Hypothalamus (tissue), 51 donors: ENCODE results near the gene ATXN1.

Experiments
- DNase-seq, 51 donors: peaks; one replicate each; lab custom pipeline; 2025; lab: John Stamatoyannopoulos, UW

ATXN1 gene

GRCh38 chr6:16318538-16318937 is 442.7 kb downstream of the ATXN1 start:
- DNase-seq, result peak in 4 of 51 donors; percentile 27 to 57 (median 42)

DNA sequence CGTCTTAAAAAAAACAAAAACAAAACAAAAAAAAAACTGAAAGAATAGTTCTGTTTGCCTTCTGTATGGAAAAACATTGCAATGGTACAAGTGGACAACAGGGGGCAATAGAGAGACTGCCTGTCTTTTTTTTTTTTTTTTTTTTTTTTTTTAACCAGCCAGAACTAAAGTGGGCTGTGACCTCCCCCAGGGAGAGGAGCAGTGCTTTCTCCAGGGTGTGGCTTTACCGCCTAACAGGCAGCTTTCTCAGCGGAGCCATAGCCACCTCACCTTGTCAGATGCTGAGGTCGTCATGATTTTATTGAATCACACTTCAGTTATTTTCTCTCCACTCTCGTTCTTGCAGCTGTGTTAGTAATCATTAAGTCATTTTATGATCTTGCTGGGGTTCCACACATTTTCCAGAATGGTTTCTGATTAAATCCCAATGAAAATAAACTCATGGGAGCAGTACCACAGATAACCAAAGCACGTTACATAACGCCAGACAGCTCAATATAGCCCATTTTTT is 444.5 kb downstream of the ATXN1 start:
- DNase-seq, result peak in 3 of 51 donors; percentile 14 to 45 (median 16)

DNA sequence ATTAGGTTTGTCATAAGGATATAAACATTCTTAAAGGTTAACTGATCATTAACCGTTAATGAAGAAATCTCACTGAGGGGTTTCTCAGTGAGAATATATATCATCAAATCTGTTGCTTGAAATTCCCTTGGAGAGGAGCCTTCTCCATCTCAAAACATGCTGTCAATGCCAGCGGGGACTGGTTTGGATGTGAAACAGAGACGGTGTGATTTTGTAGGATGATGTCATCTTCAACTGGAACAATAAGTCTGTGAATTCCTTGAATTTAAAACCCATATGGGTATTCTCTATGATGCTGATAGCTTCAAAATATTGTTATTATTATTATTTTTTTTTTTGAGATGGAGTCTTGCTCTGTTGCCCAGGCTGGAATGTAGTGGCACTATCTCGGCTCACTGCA is 447.0 kb downstream of the ATXN1 start:
- DNase-seq, result no peak

DNA sequence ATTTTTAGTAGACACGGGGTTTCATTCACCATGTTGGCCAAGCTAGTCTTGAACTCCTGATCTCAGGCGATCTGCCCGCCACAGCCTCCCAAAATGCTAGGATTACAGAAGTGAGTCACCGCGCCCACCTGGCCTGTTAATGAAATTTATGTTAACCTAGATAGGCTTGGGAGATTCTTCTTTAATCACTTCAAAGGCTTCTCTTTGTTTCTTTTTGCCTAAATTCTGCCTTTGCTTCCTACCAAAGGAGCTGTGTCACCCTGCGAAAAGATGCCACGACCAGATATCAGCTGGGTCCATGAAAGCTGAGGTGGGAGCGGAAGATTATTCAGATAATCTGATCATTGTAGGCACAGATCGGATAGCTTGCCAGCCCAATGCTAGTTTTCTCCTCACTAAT is 447.5 kb downstream of the ATXN1 start:
- no peak for DNase-seq

DNA sequence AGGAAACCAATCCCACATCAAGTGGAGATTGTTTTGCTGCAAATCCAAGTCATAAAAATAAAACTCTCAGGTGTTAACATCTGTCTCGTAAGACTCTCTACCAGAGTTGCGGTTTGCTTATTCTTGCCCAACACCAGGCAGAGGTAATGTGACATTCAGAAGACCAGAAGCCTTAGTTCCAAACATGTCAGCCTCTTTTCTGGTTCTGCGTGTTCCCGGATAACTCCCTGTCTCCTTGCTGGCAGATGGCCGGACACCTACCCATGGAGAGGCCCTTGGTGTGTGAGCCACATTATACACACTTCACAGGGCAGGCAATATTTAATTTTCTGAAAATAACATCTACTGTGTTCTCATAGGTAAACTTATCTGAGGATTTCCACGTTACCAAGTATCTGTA is 449.5 kb downstream of the ATXN1 start:
- no peak for DNase-seq

DNA sequence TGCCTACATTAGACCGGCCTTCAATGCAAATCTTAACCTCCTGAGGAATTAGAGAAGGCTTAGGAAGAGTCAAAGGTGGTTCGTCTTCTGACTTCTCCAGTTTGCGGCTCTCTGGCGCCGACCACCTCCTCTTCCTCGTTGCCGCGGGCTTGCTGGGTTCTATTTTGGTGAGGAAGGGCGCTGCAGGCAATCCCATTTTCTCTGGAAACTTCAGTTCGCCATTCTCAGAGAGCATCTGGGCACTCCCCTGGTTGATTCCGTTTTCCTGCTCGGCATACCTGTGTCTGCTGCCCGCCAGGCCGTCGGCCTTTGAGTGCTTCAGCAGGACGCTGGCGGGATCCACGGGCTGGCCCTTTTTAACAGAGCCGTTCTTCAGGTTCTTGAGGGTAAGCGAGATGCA is 454.9 kb downstream of the ATXN1 start:
- no peak for DNase-seq

- no peak for DNase-seq
Observed at GRCh38 chr6:16305788-16306187, 455.5 kb downstream of the ATXN1 start.

- no peak for DNase-seq
Observed at GRCh38 chr6:16305246-16305725, 456.0 kb downstream of the ATXN1 start.

DNA sequence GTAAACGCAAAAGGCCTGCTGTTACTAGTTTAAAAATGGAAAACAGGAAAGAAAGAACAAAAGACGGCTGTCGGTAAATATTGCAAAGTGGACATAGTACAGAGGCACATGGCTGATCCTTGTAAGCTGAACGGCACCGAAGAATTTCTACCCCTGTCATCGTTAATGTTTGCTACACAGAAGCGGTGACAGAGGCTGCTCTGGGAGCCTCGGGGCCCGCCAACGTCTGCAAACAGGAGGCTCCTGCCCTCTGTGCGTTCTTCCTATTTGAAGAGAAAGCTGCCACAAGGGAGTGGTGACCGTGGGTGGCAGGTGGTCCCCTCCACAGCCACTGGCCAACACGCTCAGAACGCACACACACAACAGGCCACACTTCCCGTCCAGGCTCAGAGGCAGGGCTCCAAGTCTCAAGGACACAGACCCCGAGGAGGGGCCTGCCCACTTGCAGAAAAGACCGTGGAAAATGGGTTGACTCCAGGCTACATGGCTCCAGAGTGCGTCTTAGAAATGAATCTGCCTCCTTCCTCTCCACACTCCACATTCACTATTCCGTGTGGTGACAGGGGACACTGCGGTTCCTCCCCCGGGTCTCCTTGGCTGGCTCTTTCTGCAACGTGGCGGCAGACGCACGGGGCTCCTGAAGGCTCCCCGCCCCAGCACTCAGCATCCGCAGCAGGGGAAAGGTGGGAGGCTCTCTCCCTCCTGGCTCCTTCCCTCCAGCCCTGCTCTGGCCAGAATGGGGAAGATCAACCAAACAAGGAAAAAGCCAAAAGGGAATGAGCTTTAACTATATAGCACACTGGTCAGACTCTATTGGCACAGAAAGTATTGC is 458.3 kb downstream of the ATXN1 start:
- no peak for DNase-seq

DNA sequence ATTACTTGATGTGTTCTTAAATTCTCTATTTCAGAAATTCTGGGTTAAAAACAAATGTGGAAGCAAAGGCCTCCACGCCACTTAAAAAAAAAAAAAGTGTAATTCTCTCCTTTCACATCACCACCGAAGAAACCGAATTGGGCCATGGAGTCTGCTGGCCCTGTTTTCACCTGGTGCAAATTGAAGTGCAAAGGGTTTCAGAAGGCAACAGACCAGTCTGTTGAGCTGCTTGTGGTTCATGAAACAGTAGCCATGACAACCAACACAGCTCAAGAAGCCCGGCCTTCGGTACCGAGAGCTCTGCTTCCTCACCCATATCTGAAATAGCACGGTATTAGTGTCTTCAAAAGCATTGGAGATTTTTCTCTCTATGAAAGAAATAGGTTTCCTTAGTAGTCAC is 459.7 kb downstream of the ATXN1 start:
- peak in 19 of 51 donors; percentile 9 to 61 (median 29) for DNase-seq

DNA sequence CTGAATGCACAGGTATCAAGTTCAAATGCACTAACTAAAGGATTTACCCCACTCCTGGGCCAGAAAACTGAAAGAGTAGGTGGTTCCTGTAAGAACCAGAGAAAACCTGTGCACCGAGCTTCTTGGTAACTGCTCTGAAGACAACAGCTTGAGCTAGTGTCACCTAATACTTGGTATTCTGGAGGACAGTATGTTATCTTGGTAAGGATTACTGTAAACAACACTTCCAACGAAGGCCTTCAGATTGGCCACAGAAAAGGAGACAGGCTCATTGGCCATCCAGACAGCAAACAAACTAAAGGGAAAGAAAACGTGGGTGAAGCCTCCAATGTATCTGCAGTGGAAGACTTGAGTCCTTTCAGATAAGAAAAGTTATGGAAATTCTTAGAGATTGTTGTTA is 461.4 kb downstream of the ATXN1 start:
- no peak for DNase-seq

DNA sequence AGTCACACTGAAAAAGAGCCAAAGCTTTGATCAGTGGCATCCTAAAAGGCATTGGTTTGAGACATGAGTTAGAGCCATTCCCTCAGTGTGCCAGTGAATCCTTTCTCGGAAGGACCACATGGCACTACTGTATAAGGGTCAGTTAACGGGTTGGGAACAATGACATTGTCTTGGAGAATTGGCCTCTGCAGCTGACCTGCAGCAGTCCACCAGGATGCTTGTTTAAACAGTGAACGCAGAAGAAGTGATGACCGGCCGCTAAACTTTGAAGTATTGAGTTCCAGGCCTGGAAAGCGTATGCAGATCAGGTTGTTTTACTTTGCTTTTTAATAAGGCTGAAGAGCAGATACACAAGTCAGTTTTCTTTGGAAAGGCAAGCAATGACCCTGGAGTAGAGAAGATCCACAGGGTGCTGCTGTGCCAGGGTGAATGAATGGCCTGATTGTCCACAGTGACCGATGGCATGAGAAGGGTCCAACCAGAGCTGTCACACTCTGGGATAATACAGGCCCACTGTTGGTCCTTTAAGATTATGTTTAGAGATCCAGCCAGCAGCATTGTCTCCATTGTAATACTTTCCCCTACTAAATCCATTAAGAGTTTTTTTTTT is 465.1 kb downstream of the ATXN1 start:
- DNase-seq, result peak in 21 of 51 donors; percentile 13 to 70 (median 47)

DNA sequence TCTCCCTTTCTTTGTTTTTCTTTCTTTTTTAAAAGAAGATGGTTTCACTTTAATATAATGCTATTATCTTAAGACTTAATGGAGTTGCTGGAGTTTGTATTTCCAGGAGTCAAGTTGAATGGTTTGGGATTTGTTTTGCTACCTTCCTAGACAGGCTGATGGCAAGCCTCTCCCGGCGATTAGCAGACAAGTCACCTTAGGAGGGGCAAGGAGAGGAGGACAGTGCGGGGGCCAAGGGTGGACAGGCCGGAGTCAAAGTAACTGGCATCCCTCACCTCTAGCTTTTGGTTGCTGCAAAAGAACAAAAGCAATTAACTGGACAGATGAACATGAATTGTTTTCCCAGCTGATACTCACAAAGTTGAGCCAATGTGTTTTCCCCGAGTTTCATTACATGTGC is 465.8 kb downstream of the ATXN1 start:
- no peak for DNase-seq

DNA sequence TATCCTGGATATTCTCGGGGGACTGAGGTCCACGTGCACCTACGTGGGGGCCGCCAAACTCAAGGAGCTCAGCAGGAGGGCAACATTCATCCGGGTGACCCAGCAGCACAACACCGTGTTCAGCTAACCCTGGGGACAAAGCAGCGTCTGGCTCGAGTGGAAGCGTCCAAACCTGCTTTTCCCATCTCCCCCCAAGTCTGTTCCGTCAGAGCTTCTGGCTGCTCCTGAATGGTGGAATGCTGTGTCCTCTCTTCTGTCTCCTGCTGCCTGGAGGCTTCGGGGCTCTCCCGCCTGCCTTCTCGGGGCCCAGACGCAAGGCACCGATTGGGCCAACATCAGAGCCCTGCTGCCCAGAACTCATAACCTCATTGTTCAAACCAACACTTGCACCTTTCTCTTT is 466.2 kb downstream of the ATXN1 start:
- peak in 5 of 51 donors; percentile 13 to 27 (median 25) for DNase-seq

GRCh38 chr6:16294371-16294770 is 466.9 kb downstream of the ATXN1 start:
- no peak for DNase-seq

- DNase-seq, result no peak
Observed at GRCh38 chr6:16292942-16293341, 468.3 kb downstream of the ATXN1 start.

DNA sequence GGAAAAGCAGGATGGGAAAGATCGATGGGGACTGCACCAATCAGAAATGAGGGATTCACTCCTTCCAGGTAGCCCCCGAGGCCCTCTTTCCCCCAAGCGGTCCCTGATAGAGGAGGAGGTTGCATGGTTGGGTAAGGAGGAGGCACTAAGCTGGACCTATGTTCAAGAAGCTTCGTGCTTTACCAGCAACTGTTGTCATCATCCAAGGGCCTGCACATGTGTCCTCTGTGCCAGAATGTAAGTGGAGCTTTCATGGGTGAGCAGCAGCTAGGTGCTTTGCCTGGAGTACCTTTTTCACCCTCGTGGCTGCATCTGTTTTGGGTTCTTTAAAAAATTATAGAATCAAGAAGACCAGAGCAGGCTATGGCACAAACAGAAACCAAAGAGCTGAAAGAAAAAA is 468.8 kb downstream of the ATXN1 start:
- DNase-seq, result no peak

DNA sequence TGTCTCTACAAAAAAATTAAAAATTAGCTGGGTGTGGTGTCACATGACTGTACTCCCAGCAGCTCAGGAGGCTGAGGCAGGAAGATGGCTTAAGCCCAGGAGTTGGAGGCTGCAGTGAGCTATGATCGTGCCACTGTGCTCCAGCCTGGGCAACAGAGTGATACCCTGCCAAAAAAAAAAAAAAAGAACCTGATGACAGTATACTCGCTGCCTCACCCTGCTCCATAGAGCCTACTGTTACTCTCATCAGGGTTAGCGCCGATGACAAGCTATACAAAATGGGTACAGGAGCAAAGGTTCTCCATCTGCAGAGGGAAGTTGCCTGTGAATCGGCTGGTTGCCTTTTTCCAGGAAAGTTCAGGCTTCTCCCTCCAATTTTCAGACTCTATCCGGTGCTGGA is 469.5 kb downstream of the ATXN1 start:
- DNase-seq, result no peak

DNA sequence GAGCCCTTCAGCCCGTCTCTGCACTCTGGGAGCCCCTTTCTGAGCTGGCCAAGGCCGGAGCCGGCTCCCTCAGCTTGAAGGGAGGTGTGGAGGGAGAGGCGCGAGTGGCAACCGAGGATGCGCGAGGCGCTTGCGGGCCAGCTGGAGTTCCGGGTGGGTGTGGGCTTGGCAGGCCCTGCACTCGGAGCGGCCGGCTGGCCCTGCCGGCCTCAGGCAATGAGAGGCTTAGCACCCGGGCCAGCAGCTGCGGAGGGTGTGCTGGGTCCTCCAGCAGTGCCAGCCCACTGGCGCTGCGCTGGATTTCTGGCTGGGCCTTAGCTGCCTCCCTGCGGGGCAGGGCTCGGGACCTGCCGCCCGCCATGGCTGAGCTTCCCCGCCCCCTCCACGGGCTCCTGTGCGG is 473.1 kb downstream of the ATXN1 start:
- DNase-seq, result no peak

- DNase-seq, result peak in 42 of 51 donors; percentile 10 to 81 (median 40)
Observed at GRCh38 chr6:16286151-16286522, 475.1 kb downstream of the ATXN1 start.

- no peak for DNase-seq
Observed at GRCh38 chr6:16285467-16286150, 475.7 kb downstream of the ATXN1 start.
